Tibial nerve (tissue), 4 donors: ENCODE measurements around the gene PRR35. TPM values are rescaled to one million over a fixed set of nuclear protein-coding genes. Genes with fewer than 3 reads are reported as not detected.
A peak's percentile ranks its signal among the peaks of the same experiment; 100 is the strongest.

Source experiments
- DNase-seq, 2 donors: peaks; one replicate each; pipeline ENCODE4 v3.0.0-alpha.2; 2019; ENCODE audit warnings: low spot score in 2 of 2
- H3K27ac ChIP-seq, 4 donors: fragments of 200-600 bp; sonication (generic) in 3 of 4; one replicate each; pipeline ENCODE4 v1.5.1; 2017 to 2019; ENCODE audit warnings: mild to moderate bottlenecking in 1 of 4
- H3K27me3 ChIP-seq, 2 donors: fragments of 200-600 bp; sonication (generic) in 1 of 2; one replicate each; pipeline versions ENCODE4 v1.5.1 to v1.6.0; 2017 to 2019
- H3K36me3 ChIP-seq, 3 donors: fragments of 200-600 bp; sonication (generic); one replicate each; pipeline ENCODE4 v1.5.1; 2018 to 2019
- H3K4me1 ChIP-seq, 4 donors: fragments of 200-600 bp; sonication (generic) in 3 of 4; one replicate each; pipeline ENCODE4 v1.5.1; 2017 to 2019
- H3K4me3 ChIP-seq, 4 donors: fragments of 200-600 bp; sonication (generic) in 3 of 4; one replicate each; pipeline ENCODE4 v1.5.1; 2017 to 2019; ENCODE audit warnings: mild to moderate bottlenecking in 1 of 4, moderate library complexity in 1 of 4
- H3K9me3 ChIP-seq, 4 donors: fragments of 200-600 bp; sonication (generic) in 3 of 4; one replicate each; pipeline ENCODE4 v1.5.1; 2017 to 2019
- CTCF ChIP-seq, 5 experiments: fragments of 200-600 bp in 3 of 5; fragments of 450-650 bp in 2 of 5; sonication (generic) in 3 of 5; IDR thresholded peaks; one replicate each; pipeline ENCODE4 v1.5.1; 2016 to 2019; ENCODE audit warnings: antibody characterized with exemption in 5 of 5, mild to moderate bottlenecking in 3 of 5, moderate library complexity in 2 of 5
- EP300 ChIP-seq, 2 donors: sonication (generic); formaldehyde crosslinking; IDR thresholded peaks; one replicate each; pipeline ENCODE4 v1.6.1; 2017; ENCODE audit warnings: antibody characterized with exemption in 2 of 2, mild to moderate bottlenecking in 1 of 2
- POLR2A ChIP-seq, 2 donors: fragments of 450-650 bp; IDR thresholded peaks; one replicate each; pipeline ENCODE4 v1.6.1; 2017; ENCODE audit warnings: antibody characterized with exemption in 2 of 2, mild to moderate bottlenecking in 2 of 2, moderate library complexity in 2 of 2
- WGBS, 2 donors: methylation state at CpG; one replicate each; pipeline ENCODE4 v1.1.5; 2018; 5-methylcytosine and 5-hydroxymethylcytosine counted together
- total RNA-seq, 4 donors: library from RNA; depleted of rRNA; stranded (reverse); fragments of >200 nt; gene quantifications; one replicate each; pipeline ENCODE4 v1.1.0, GENCODE V29; 2016

Gene PRR35
- total RNA-seq, 4 donors from 2014 or later: not detected

GRCh38 chr16:561957-562938 lies 2.1 kb downstream of the PRR35 start:
- TF ChIP-seq EP300 (IDR thresholded peaks at IDR 0.05): no peak
- no peak for TF ChIP-seq POLR2A (IDR thresholded peaks at IDR 0.05)
- no peak for DNase-seq
- Histone ChIP-seq H3K4me1 (peaks cover 0 to 39% (median 17%) of the 10 kb centered on the region in 4 donors), H3K4me3 (no peak overlapping the region), H3K27ac (no peak overlapping the region), H3K36me3 (no peaks in the 10 kb centered on the region), H3K9me3 (no peaks in the 10 kb centered on the region), H3K27me3 (peaks cover 0 to 48% of the 10 kb centered on the region in 2 donors)
- 81 to 83% methylated on average over 33 to 42 of the region's 43 CpGs for WGBS, 2 donors

- WGBS, 2 donors: 83 to 87% methylated on average over 21 to 29 of the region's 30 CpGs
- peaks cover 0 to 48% of the 10 kb centered on the region in 2 donors for H3K27me3 ChIP-seq
Measured at GRCh38 chr16:563072-563644, 3.0 kb downstream of the PRR35 start.

GRCh38 chr16:564690-565418 lies 4.7 kb downstream of the PRR35 start:
- no peak for TF ChIP-seq EP300 (IDR thresholded peaks at IDR 0.05)

More at GRCh38 chr16:563072-563644, 3.0 kb downstream of the PRR35 start:
- DNase-seq: no peak
- no peak overlapping the region for H3K27ac ChIP-seq
- TF ChIP-seq CTCF (IDR thresholded peaks at IDR 0.05): no peak
- TF ChIP-seq EP300 (IDR thresholded peaks at IDR 0.05): no peak
- no peak for TF ChIP-seq POLR2A (IDR thresholded peaks at IDR 0.05)
- peaks cover 0 to 49% (median 18%) of the 10 kb centered on the region in 4 donors for H3K4me1 ChIP-seq
- no peaks in the 10 kb centered on the region for H3K36me3 ChIP-seq
- no peak overlapping the region for H3K4me3 ChIP-seq
- H3K9me3 ChIP-seq: no peaks in the 10 kb centered on the region

GRCh38 chr16:565419-566330 lies 5.5 kb downstream of the PRR35 start:
- H3K27me3 ChIP-seq: peaks cover 0 to 30% of the 10 kb centered on the region in 2 donors
- no peak overlapping the region for H3K4me3 ChIP-seq
- H3K36me3 ChIP-seq: no peaks in the 10 kb centered on the region
- no peak for DNase-seq
- WGBS, 2 donors: 37 to 40% methylated on average over 21 to 25 of the region's 35 CpGs
- no peak overlapping the region for H3K27ac ChIP-seq
- no peaks in the 10 kb centered on the region for H3K9me3 ChIP-seq
- no peak for TF ChIP-seq POLR2A (IDR thresholded peaks at IDR 0.05)
- no peak for TF ChIP-seq CTCF (IDR thresholded peaks at IDR 0.05)
- TF ChIP-seq EP300 (IDR thresholded peaks at IDR 0.05): no peak
- peaks cover 0 to 55% (median 28%) of the 10 kb centered on the region in 4 donors for H3K4me1 ChIP-seq

More at GRCh38 chr16:564690-565418, 4.7 kb downstream of the PRR35 start:
- WGBS, 2 donors: 79 to 83% methylated on average over 22 to 26 of the region's 42 CpGs
- Histone ChIP-seq H3K27me3 (peaks cover 0 to 31% of the 10 kb centered on the region in 2 donors), H3K4me1 (peaks cover 0 to 56% (median 28%) of the 10 kb centered on the region in 4 donors), H3K27ac (no peak overlapping the region), H3K36me3 (no peaks in the 10 kb centered on the region), H3K4me3 (no peak overlapping the region), H3K9me3 (no peaks in the 10 kb centered on the region)
- DNase-seq: no peak

- H3K4me1 ChIP-seq: peaks cover 0 to 61% (median 28%) of the 10 kb centered on the region in 4 donors
- H3K27ac ChIP-seq: peak within 1 kb of the TSS in 3 of 4 donors; percentile 59 to 66 (median 60)
- H3K27me3 ChIP-seq: peaks cover 0 to 19% of the 10 kb centered on the region in 2 donors
- H3K9me3 ChIP-seq: no peaks in the 10 kb centered on the region
- peak; percentile 51 to 65 for DNase-seq
- H3K4me3 ChIP-seq: peak within 1 kb of the TSS; percentile 5 to 44 (median 30)
- WGBS, 2 donors: 22 to 27% methylated on average over 12 to 20 of the region's 26 CpGs
- no peaks in the 10 kb centered on the region for H3K36me3 ChIP-seq
- no peak for TF ChIP-seq POLR2A (IDR thresholded peaks at IDR 0.05)
- TF ChIP-seq CTCF (IDR thresholded peaks at IDR 0.05): no peak
- TF ChIP-seq EP300 (IDR thresholded peaks at IDR 0.05): no peak
Measured at GRCh38 chr16:566475-567372, 6.5 kb downstream of the PRR35 start, which contains the start of gene NHLRC4. NHLRC4 (plus strand) TSS chr16:567005; CDS start chr16:568048, 1,043 bp downstream.
